HUES6 (cell line): Measurements from ENCODE around the gene SHKBP1.

Source experiments
- H3K27ac ChIP-seq: 2 replicates; pipeline ENCODE4 v1.7.0; 2013; ENCODE audit warnings: low read depth, mild to moderate bottlenecking, low read length, inconsistent platforms
- H3K27me3 ChIP-seq: 2 replicates; pipeline ENCODE4 v1.6.1; 2013; ENCODE audit warnings: low read length; ENCODE audit not compliant: control insufficient read depth, insufficient read depth
- H3K36me3 ChIP-seq: 2 replicates; pipeline ENCODE4 v1.6.1; 2013; ENCODE audit warnings: low read length; ENCODE audit not compliant: control insufficient read depth, insufficient read depth
- H3K4me1 ChIP-seq: 2 replicates; pipeline ENCODE4 v1.6.1; 2013; ENCODE audit warnings: low read length; ENCODE audit not compliant: control insufficient read depth, insufficient read depth
- H3K4me3 ChIP-seq: 2 replicates; pipeline ENCODE4 v1.5.1; 2013; ENCODE audit warnings: low read depth, low read length
- H3K9ac ChIP-seq: one replicate; pipeline ENCODE4 v1.6.1; 2013; ENCODE audit warnings: mild to moderate bottlenecking, low read length
- H3K9me3 ChIP-seq: 2 replicates; pipeline ENCODE4 v1.6.1; 2013; ENCODE audit warnings: low read depth, low read length; ENCODE audit not compliant: control insufficient read depth, insufficient read depth

The SHKBP1 gene

GRCh38 chr19:40630571-40631160 lies 54.0 kb downstream of the SHKBP1 start:
- H3K27ac ChIP-seq = no peak overlapping the region
- H3K4me3 ChIP-seq = no peak overlapping the region
- H3K36me3 ChIP-seq = peaks cover 23% of the 10 kb centered on the region
- H3K9me3 ChIP-seq = no peaks in the 10 kb centered on the region
- H3K9ac ChIP-seq = no peak overlapping the region
- peaks cover 15% of the 10 kb centered on the region for H3K27me3 ChIP-seq
- peaks cover 31% of the 10 kb centered on the region for H3K4me1 ChIP-seq

- Histone ChIP-seq H3K27ac (peak overlapping the region; percentile 46; the same call in 1 of the 2 replicates), H3K27me3 (peaks cover 21% of the 10 kb centered on the region), H3K9ac (peak overlapping the region; percentile 8)
Measured at GRCh38 chr19:40632311-40633036, 55.8 kb downstream of the SHKBP1 start.

GRCh38 chr19:40633207-40633606 lies 56.5 kb downstream of the SHKBP1 start:
- Histone ChIP-seq H3K36me3 (peaks cover 4% of the 10 kb centered on the region), H3K9ac (no peak overlapping the region), H3K4me1 (peaks cover 31% of the 10 kb centered on the region), H3K4me3 (no peak overlapping the region), H3K9me3 (no peaks in the 10 kb centered on the region), H3K27ac (no peak overlapping the region), H3K27me3 (peaks cover 21% of the 10 kb centered on the region)

More at GRCh38 chr19:40632311-40633036, 55.8 kb downstream of the SHKBP1 start:
- Histone ChIP-seq H3K36me3 (peaks cover 11% of the 10 kb centered on the region), H3K4me1 (peaks cover 31% of the 10 kb centered on the region), H3K4me3 (no peak overlapping the region), H3K9me3 (no peaks in the 10 kb centered on the region)

GRCh38 chr19:40638327-40638726 lies 61.7 kb downstream of the SHKBP1 start:
- no peak overlapping the region for H3K4me3 ChIP-seq
- no peak overlapping the region for H3K27ac ChIP-seq
- H3K9me3 ChIP-seq = no peaks in the 10 kb centered on the region
- H3K4me1 ChIP-seq = peaks cover 12% of the 10 kb centered on the region; the same call in 1 of the 2 replicates
- H3K27me3 ChIP-seq = peaks cover 21% of the 10 kb centered on the region
- no peaks in the 10 kb centered on the region for H3K36me3 ChIP-seq
- H3K9ac ChIP-seq = no peak overlapping the region

GRCh38 chr19:40639638-40639982 lies 62.9 kb downstream of the SHKBP1 start:
- no peaks in the 10 kb centered on the region for H3K36me3 ChIP-seq
- no peak overlapping the region for H3K27ac ChIP-seq
- no peak overlapping the region for H3K9ac ChIP-seq
- peaks cover 4% of the 10 kb centered on the region; the same call in 1 of the 2 replicates for H3K4me1 ChIP-seq
- peaks cover 12% of the 10 kb centered on the region for H3K27me3 ChIP-seq
- H3K9me3 ChIP-seq = no peaks in the 10 kb centered on the region
- no peak overlapping the region for H3K4me3 ChIP-seq

- peaks cover 4% of the 10 kb centered on the region; the same call in 1 of the 2 replicates for H3K4me1 ChIP-seq
- H3K4me3 ChIP-seq = no peak overlapping the region
- H3K9me3 ChIP-seq = no peaks in the 10 kb centered on the region
- no peak overlapping the region for H3K27ac ChIP-seq
- H3K36me3 ChIP-seq = no peaks in the 10 kb centered on the region
- H3K27me3 ChIP-seq = peaks cover 5% of the 10 kb centered on the region; the same call in 1 of the 2 replicates
- H3K9ac ChIP-seq = no peak overlapping the region
Measured at GRCh38 chr19:40640744-40641143, 64.1 kb downstream of the SHKBP1 start.
